B cell (primary cell): ENCODE data around the gene ZCCHC3. TPM values are rescaled to one million over a fixed set of nuclear protein-coding genes. Genes with fewer than 3 reads are reported as not detected.
A peak's percentile ranks its signal among the peaks of the same experiment; 100 is the strongest.

ENCODE experiments used
- ATAC-seq: fragments of 200-7000 bp; cut with Tn5 transposase; one replicate; pipeline ENCODE4 v1.10.0; 2021; ENCODE audit warnings: low read depth, mild to moderate bottlenecking, moderate number of reproducible peaks, moderate library complexity
- CTCF ChIA-PET: fragments of 350-600 bp; sonication (Branson Sonifier 250); formaldehyde crosslinking; loops from one replicate; lab custom pipeline; 2021; ENCODE audit warnings: antibody characterized with exemption, inconsistent platforms; lab: Charles Lee
- POLR2A ChIA-PET: fragments of 350-600 bp; sonication (Branson Sonifier 250); formaldehyde crosslinking; loops from one replicate; lab custom pipeline; 2021; ENCODE audit warnings: antibody characterized with exemption; lab: Charles Lee
- DNase-seq: peaks from one replicate; pipeline ENCODE4 v3.0.0; 2013
- H2AFZ ChIP-seq: 2 replicates; pipeline ENCODE4 v1.6.1; 2012; ENCODE audit warnings: mild to moderate bottlenecking, low read depth, low read length; ENCODE audit not compliant: insufficient read depth, poor library complexity, severe bottlenecking
- H3K27ac ChIP-seq, 2 donors: 1 replicate in 1 of 2; 2 replicates in 1 of 2; pipeline ENCODE4 v1.5.1; 2012 to 2013; ENCODE audit warnings: low read length in 2 of 2, mild to moderate bottlenecking in 2 of 2, moderate library complexity in 1 of 2
- H3K27me3 ChIP-seq, 4 experiments: fragments of 200-600 bp in 1 of 4; sonication (generic) in 1 of 4; replicated peaks in 1 of 4; 1 replicate in 2 of 4; 2 replicates in 2 of 4; pipeline versions ENCODE4 v1.6.1 to v1.7.0; 2013 to 2016; ENCODE audit warnings: low read length in 3 of 4, mild to moderate bottlenecking in 2 of 4, mixed read lengths in 1 of 4, moderate library complexity in 1 of 4; ENCODE audit not compliant: insufficient read depth in 4 of 4, control insufficient read depth in 3 of 4; ENCODE audit errors: control extremely low read depth in 1 of 4
- H3K36me3 ChIP-seq, 2 experiments: replicated peaks in 1 of 2; 1 replicate in 1 of 2; 2 replicates in 1 of 2; pipeline versions ENCODE4 v1.6.1 to v1.7.1; 2013; ENCODE audit warnings: low read length in 1 of 2; ENCODE audit not compliant: insufficient read depth in 2 of 2, control insufficient read depth in 1 of 2; ENCODE audit errors: control extremely low read depth in 1 of 2, extremely low read depth in 1 of 2
- H3K4me1 ChIP-seq, 2 donors: fragments of 200-600 bp in 1 of 2; sonication (generic) in 1 of 2; 1 replicate in 1 of 2; 2 replicates in 1 of 2; pipeline versions ENCODE4 v1.5.1 to v1.6.1; 2013 to 2017; ENCODE audit warnings: low read length in 2 of 2; ENCODE audit not compliant: control insufficient read depth in 2 of 2, insufficient read depth in 2 of 2
- H3K4me2 ChIP-seq: replicated peaks from 2 replicates; pipeline ENCODE3; 2012; ENCODE audit warnings: mild to moderate bottlenecking, low read depth, low read length; ENCODE audit not compliant: poor library complexity, severe bottlenecking
- H3K4me3 ChIP-seq, 5 experiments: fragments of 200-600 bp in 1 of 5; sonication (generic) in 1 of 5; 1 replicate in 3 of 5; 2 replicates in 2 of 5; pipeline versions ENCODE4 v1.5.1 to v1.7.0; 2011 to 2016; ENCODE audit warnings: low read length in 4 of 5, mild to moderate bottlenecking in 4 of 5, low read depth in 2 of 5, control low read depth in 1 of 5, moderate library complexity in 1 of 5; ENCODE audit not compliant: insufficient read depth in 1 of 5; ENCODE audit errors: control extremely low read depth in 1 of 5, extremely low read depth in 1 of 5
- H3K79me2 ChIP-seq: fragments of 200-600 bp; sonication (generic); one replicate; pipeline ENCODE4 v1.6.0; 2016; ENCODE audit warnings: low read length; ENCODE audit not compliant: control insufficient read depth, insufficient read depth
- H3K9ac ChIP-seq: fragments of 200-600 bp; sonication (generic); 2 replicates; pipeline ENCODE4 v1.6.1; 2017; ENCODE audit warnings: mild to moderate bottlenecking, low read length, moderate library complexity
- H3K9me3 ChIP-seq, 3 donors: one replicate each; pipeline versions ENCODE4 v1.6.1 to v1.7.1; 2013; ENCODE audit warnings: low read length in 2 of 3; ENCODE audit not compliant: control insufficient read depth in 2 of 3, insufficient read depth in 1 of 3; ENCODE audit errors: control extremely low read depth in 1 of 3
- H4K20me1 ChIP-seq: 2 replicates; pipeline ENCODE4 v1.6.0; 2012; ENCODE audit warnings: mild to moderate bottlenecking, low read length; ENCODE audit not compliant: insufficient read depth, control insufficient read depth, poor library complexity, severe bottlenecking
- H3K27ac Mint-ChIP-seq: one replicate; pipeline ENCODE4 v1.8.0; 2021; ENCODE audit warnings: mixed read lengths
- H3K27me3 Mint-ChIP-seq: one replicate; pipeline ENCODE4 v1.8.0; 2021; ENCODE audit warnings: mixed read lengths
- H3K4me1 Mint-ChIP-seq: one replicate; pipeline ENCODE4 v1.8.0; 2021; ENCODE audit warnings: mixed read lengths
- H3K4me3 Mint-ChIP-seq: one replicate; pipeline ENCODE4 v1.8.0; 2021; ENCODE audit warnings: mixed read lengths
- H3K9me3 Mint-ChIP-seq: one replicate; pipeline ENCODE4 v1.8.0; 2022; ENCODE audit warnings: mixed read lengths; ENCODE audit not compliant: insufficient read depth
- EZH2 ChIP-seq: IDR thresholded peaks from 2 replicates; pipeline ENCODE4 v1.6.1; 2012; ENCODE audit warnings: borderline replicate concordance, low read depth, mild to moderate bottlenecking, moderate library complexity, low read length; ENCODE audit not compliant: insufficient read depth, poor library complexity, severe bottlenecking
- WGBS: methylation state at CpG from one replicate; pipeline ENCODE4 v1.1.5; 2013; ENCODE audit warnings: missing lambda C conversion rate; ENCODE audit not compliant: insufficient coverage; 5-methylcytosine and 5-hydroxymethylcytosine counted together
- intact Hi-C: fragments of 100-400 bp; cut with micrococcal nuclease; formaldehyde crosslinking; loops from one replicate; pipeline ENCODE4 v1.10.0; 2022
- polyA plus RNA-seq: library from polyadenylated mRNA; depleted of rRNA; stranded (reverse); fragments of >200 nt; gene quantifications from 2 replicates; pipeline ENCODE4 v1.2.3, GENCODE V29; 2012
- total RNA-seq, 2 donors: library from RNA; stranded (reverse); fragments of 120-200 nt in 1 of 2; gene quantifications; 1 replicate in 1 of 2; 2 replicates in 1 of 2; pipeline versions ENCODE4 v1.2.3 to v1.2.4, GENCODE V29; 2013 to 2022
- TF ChIP-seq, protein P1 (sequence below): fragments of 200-600 bp; IDR thresholded peaks from one replicate; pipeline ENCODE4 v1.8.0; 2022; ENCODE audit warnings: antibody characterized with exemption, mild to moderate bottlenecking

The ZCCHC3 gene
- total and polyA plus RNA-seq, 2 donors (not counting 1 experiment from before 2014, with no cell fraction given): 12.8 to 35.7 TPM

- no peak overlapping the region for H3K4me3 Mint-ChIP-seq
- Histone ChIP-seq H4K20me1 (no peaks in the 10 kb centered on the region), H3K4me1 (no peaks in the 10 kb centered on the region), H3K36me3 (peaks cover 0 to 13% of the 10 kb centered on the region in 2 experiments), H3K9me3 (no peaks in the 10 kb centered on the region), H3K27me3 (no peaks in the 10 kb centered on the region), H3K9ac (no peak overlapping the region), H3K27ac (no peak overlapping the region), H3K4me2 (peak overlapping the region; percentile 12), H2AFZ (no peak overlapping the region), H3K4me3 (no peak overlapping the region), H3K79me2 (no peaks in the 10 kb centered on the region)
- no peaks in the 10 kb centered on the region for H3K27me3 Mint-ChIP-seq
- H3K4me1 Mint-ChIP-seq: peaks cover 4% of the 10 kb centered on the region
- ATAC-seq (no peak), DNase-seq (no peak)
- H3K27ac Mint-ChIP-seq: no peak overlapping the region
- intact Hi-C loops: no loop called here
- ChIA-PET POLR2A (no interaction called here), CTCF (interaction anchor here (0.8 to 1.2 kb wide), 3 partner anchors 9 to 13 kb away, joined by 3 to 5 read pairs (median 4); no protein-coding TSS in a partner anchor)
- WGBS: 98% methylated on average over 52 of the region's 88 CpGs
- TF ChIP-seq, protein P1, sequence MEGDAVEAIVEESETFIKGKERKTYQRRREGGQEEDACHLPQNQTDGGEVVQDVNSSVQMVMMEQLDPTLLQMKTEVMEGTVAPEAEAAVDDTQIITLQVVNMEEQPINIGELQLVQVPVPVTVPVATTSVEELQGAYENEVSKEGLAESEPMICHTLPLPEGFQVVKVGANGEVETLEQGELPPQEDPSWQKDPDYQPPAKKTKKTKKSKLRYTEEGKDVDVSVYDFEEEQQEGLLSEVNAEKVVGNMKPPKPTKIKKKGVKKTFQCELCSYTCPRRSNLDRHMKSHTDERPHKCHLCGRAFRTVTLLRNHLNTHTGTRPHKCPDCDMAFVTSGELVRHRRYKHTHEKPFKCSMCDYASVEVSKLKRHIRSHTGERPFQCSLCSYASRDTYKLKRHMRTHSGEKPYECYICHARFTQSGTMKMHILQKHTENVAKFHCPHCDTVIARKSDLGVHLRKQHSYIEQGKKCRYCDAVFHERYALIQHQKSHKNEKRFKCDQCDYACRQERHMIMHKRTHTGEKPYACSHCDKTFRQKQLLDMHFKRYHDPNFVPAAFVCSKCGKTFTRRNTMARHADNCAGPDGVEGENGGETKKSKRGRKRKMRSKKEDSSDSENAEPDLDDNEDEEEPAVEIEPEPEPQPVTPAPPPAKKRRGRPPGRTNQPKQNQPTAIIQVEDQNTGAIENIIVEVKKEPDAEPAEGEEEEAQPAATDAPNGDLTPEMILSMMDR: no peak
- TF ChIP-seq EZH2: no peak
- H3K9me3 Mint-ChIP-seq: no peaks in the 10 kb centered on the region
Observed at GRCh38 chr20:278607-279571, 18.5 kb upstream of the ZCCHC3 start.

GRCh38 chr20:284172-284571 lies 13.2 kb upstream of the ZCCHC3 start:
- Histone ChIP-seq H3K4me3 (no peak overlapping the region), H3K36me3 (peaks cover 0 to 2% of the 10 kb centered on the region in 2 experiments), H3K9ac (no peak overlapping the region), H3K27ac (no peak overlapping the region), H3K79me2 (no peaks in the 10 kb centered on the region), H3K4me2 (no peak overlapping the region), H3K9me3 (no peaks in the 10 kb centered on the region), H4K20me1 (no peaks in the 10 kb centered on the region), H3K4me1 (no peaks in the 10 kb centered on the region), H3K27me3 (no peaks in the 10 kb centered on the region), H2AFZ (no peak overlapping the region)
- WGBS: 20% methylated on average over 1 of the region's 3 CpGs
- Mint-ChIP-seq H3K4me1 (peaks cover 2% of the 10 kb centered on the region), H3K27ac (no peak overlapping the region), H3K9me3 (no peaks in the 10 kb centered on the region), H3K27me3 (no peaks in the 10 kb centered on the region), H3K4me3 (no peak overlapping the region)
- DNase-seq (no peak), ATAC-seq (no peak)
- CTCF ChIA-PET: no interaction called here
- intact Hi-C loops: no loop called here
- POLR2A ChIA-PET: interaction anchor here (0.5 kb wide), 1 partner anchor 180 kb away, joined by 3 read pairs; no protein-coding TSS in a partner anchor
- TF ChIP-seq EZH2: no peak
- TF ChIP-seq, protein P1: no peak
